Measurements from ENCODE around the gene BRIP1.

- TF ChIP-seq, protein P1, sequence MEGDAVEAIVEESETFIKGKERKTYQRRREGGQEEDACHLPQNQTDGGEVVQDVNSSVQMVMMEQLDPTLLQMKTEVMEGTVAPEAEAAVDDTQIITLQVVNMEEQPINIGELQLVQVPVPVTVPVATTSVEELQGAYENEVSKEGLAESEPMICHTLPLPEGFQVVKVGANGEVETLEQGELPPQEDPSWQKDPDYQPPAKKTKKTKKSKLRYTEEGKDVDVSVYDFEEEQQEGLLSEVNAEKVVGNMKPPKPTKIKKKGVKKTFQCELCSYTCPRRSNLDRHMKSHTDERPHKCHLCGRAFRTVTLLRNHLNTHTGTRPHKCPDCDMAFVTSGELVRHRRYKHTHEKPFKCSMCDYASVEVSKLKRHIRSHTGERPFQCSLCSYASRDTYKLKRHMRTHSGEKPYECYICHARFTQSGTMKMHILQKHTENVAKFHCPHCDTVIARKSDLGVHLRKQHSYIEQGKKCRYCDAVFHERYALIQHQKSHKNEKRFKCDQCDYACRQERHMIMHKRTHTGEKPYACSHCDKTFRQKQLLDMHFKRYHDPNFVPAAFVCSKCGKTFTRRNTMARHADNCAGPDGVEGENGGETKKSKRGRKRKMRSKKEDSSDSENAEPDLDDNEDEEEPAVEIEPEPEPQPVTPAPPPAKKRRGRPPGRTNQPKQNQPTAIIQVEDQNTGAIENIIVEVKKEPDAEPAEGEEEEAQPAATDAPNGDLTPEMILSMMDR (IDR thresholded peaks at IDR 0.05; ENCODE audit: insufficient read depth, low read depth, low read length), result no peak
- no peak for TF ChIP-seq EZH2 (IDR thresholded peaks at IDR 0.05; ENCODE audit: insufficient read depth, low read length)
These were observed 192.6 kb downstream of the BRIP1 start for GRCh38 chr17:61670691-61671090.
